Stimulated activated CD8-positive, alpha-beta memory T cell treated with anti-CD3 and anti-CD28 coated beads, Interleukin-15, amount 100 ng/mL, for 4 hours (primary cell): ENCODE measurements around the gene ENTPD7.
"Not testable (repeated sequence)": the region's sequence is repeated elsewhere in the genome, so short reads cannot be mapped to it uniquely, and the experiment has no call there.

Source experiments
- DNase-seq, 2 donors: peaks; one replicate each; pipeline ENCODE4 v3.0.0-alpha.2; 2020; ENCODE audit warnings: low read depth in 2 of 2

Gene ENTPD7, protein sequence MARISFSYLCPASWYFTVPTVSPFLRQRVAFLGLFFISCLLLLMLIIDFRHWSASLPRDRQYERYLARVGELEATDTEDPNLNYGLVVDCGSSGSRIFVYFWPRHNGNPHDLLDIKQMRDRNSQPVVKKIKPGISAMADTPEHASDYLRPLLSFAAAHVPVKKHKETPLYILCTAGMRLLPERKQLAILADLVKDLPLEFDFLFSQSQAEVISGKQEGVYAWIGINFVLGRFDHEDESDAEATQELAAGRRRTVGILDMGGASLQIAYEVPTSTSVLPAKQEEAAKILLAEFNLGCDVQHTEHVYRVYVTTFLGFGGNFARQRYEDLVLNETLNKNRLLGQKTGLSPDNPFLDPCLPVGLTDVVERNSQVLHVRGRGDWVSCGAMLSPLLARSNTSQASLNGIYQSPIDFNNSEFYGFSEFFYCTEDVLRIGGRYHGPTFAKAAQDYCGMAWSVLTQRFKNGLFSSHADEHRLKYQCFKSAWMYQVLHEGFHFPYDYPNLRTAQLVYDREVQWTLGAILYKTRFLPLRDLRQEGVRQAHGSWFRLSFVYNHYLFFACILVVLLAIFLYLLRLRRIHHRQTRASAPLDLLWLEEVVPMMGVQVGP

DNA sequence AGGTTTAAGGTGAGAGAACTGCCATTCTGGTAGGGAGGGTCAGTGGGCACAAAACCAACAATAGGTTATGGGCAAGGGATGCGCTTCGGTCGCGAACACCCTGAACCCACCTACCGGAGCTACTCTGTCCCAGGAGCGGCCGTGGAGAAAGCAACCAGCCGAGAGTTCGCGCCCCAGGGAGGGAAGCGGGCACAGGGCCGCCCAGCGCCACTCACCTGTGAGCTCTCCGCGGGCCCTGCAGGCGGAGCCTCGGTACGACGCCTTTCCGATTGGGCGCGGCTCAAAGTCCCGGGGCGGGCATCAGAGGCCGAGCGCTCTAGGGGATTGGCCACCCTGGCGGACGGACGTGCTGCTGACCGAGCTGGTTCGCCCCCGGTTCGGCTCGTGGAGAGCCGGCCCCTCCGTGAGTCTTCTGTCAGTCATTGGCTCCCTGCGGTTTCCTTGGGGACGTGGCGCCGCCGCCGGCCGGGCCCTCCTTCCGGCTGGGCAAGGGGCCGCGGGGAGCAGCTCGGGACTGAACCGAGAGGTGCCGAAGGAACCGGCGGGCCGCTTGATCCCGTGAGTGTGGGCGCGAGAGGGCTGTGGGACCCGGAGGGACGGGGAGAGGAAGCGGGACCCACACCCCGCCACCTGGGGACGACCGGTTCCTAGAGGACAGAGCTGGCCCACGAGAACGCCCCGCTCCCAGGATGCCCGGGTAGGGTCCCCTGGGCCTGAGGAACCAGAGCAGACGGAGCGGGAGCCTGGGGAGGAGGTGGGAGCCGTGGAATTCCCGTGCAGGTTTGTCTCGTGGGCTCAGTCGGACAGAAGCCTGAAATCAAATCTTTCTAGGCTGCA is at the start of gene ENTPD7:
Gene ENTPD7 (plus strand): TSS at position 479 of the 837 bp plus-strand sequence. CDS start 448 bp downstream, outside the sequence.
- DNase-seq = peak; percentile 75 to 76

DNA sequence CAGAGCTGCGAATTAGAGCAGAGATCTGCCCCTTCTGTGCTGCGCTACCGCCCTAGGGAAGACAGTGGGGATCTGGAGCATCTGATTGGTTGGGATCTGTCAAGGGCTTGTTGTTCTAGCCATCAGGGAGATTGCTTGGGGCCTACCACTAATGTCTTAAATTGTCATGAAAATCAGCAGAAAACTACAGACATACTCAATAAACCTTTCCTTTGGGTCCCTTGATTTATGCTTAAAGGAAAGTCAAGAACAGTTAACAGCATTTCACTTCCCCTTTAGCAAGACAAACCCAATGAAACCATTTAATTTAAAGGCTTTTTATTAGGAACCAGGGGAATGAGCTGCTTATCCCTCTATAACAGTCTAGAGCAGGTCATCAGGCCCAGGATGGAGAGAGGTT is 49.1 kb upstream of the ENTPD7 start:
- DNase-seq = no peak

DNA sequence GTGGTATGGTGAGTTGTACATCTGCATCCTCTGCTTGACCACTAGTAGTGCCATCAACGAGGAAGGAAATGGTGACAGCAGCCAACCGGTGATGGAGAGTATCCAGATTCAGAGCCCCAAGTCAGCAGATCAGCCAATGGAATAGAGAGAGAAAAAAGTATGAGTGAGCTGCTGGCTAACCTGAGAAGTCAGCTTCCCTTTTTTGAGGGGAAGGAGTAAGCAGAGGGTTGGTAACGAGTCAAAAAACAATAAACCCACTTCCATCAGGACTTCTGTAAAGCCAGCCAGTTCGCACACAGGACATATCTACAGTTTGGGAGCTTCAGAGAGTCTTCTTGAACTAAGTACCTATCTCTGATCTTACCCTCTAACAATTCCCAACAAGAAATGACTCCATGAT is 48.0 kb upstream of the ENTPD7 start:
- DNase-seq = no peak

DNA sequence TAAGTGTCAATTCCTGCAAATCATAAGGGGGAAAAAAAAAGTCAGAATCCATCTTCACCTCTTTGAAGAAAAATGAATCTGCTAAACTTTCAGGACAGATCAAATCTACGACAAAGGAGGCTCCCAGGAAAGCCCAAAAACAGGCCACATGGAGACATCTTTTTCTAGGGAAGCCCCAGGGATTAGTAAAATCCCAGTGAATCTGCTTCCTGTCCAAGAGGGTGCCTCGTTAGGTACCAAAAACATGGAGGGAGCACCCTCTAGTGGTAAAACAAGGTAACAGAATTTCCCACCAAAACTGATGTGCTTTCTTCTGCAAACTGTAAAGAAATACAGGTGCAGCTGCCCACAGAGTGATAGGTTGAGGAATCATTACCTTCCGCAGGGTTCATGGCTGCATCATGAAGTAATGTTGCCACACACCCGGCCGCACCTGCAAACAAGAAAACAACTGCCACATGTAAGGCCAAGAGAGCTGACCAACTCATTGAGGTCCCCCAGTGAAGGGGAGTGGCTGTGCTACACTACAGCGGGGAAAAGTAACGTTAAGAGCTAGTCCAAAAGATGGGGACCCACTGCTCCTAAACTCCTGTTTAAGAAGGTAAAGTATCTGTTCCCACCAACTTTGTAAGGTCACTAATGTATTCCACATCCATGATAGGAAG is 47.0 kb upstream of the ENTPD7 start:
- no peak for DNase-seq

DNA sequence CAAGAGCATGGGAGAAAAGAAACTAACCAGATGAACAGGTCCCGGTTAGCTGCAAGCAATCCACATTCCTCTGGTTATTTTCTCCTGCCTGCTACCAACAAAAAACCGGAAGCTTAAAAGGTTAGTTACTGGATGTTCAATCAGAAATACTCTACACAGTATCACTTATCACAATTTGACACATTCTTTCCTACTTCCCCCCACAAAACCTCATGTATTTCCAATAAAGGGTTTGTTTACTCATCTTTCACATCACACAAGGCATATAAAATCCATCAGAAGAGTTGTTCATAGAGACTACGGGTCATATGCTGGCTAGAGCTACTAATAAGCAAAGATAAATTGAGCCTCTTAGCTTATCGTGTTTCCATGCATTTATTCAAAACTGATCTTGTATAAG is 43.9 kb upstream of the ENTPD7 start:
- DNase-seq = no peak

DNA sequence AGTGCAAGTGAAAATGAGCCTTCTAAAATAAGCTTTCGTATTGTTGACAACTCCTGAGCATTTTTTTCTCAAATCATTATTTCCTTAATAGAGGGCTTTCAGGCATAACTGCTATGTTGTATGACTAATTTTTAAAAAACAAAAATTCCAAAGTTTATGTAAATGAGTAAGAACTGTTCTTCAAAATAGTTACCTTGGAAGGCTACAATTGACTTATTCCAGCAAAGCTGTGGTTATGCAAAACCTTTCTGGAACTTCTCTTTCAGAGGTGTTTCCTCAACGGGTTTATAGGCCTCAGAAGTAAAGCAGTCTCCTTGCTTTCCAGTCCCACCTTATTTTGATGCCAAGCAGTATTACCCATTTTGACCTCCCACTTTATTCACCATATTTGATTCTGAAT is 41.6 kb upstream of the ENTPD7 start:
- no peak for DNase-seq

DNA sequence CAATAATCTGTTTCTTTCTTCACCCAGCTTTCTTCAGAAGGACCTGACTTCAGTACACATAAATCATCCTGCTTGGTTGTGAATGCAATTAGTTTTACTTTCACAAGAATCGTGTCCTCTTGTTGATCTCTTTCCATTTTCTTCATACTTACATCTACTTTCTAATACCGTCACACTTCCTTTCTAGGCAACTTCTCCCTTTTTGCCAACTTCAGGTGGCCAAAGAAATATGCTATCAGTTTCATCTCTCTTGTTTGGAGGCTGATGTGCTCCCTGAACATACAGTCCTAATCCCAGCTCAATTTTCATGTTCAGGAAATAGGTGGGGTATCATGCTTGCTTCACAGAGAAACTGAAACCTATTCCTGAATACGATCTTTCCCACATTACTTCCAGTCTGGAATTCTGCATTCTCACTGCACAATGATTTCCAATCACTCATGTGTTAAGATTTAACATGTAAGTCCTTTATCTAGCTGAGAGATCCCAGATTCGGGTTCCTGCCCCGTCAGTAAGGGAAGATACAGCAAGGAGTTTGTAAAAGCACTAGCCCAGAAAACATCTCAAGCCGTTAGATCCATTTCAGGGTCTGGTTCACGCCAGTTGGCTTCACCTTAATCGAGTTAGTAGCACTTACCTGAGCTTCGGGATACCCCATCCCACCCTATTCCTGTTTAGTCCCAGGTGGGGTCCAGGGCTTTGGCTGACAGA is 40.1 kb upstream of the ENTPD7 start:
- no peak for DNase-seq

DNA sequence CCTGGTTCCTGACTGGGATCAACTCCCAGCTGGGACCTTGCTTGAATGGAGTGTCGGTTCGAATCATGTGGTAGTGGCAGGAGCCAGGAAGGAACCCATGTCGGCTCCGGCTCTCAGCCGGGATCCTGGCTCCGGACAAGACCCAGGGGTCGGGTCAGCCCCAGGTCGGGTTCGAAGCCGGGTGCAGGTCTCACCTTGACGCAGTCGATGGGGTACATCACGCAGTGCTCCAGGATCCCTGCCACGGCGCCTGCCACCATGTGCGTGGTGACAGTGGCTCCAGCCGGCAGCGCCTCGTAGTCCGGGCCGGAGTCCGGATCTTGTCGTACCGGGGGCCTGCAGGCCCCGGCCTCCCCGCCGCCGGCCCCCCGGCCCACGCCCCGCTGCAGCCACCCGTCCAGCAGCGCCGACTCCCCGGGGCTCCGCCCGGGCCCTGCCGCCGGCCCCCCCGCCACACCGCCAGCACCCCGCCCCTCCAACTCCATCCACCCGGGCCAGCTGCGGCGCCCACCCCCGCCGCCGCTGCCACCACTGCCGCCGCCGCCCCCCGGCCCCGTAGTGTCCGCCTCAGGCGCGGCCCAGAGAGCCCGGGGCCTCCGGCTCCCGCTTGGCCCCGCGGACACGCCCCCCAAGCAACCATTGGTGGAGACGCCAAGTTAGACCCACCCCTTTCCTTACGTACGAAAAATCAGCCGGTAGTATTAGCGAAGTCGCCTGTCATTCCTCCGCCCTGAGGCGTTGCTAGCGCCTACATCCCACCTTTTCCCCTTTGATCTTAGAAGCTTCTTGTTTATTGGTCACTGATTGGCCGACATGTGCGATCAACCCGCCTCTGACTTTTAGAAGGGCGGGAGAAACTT is 39.2 kb upstream of the ENTPD7 start, which contains the start of gene SLC25A28:
Gene SLC25A28 (minus strand): TSS at position 589 of the 860 bp plus-strand sequence. CDS start 104 bp downstream, at position 485.
- DNase-seq = peak; percentile 83 to 89

DNA sequence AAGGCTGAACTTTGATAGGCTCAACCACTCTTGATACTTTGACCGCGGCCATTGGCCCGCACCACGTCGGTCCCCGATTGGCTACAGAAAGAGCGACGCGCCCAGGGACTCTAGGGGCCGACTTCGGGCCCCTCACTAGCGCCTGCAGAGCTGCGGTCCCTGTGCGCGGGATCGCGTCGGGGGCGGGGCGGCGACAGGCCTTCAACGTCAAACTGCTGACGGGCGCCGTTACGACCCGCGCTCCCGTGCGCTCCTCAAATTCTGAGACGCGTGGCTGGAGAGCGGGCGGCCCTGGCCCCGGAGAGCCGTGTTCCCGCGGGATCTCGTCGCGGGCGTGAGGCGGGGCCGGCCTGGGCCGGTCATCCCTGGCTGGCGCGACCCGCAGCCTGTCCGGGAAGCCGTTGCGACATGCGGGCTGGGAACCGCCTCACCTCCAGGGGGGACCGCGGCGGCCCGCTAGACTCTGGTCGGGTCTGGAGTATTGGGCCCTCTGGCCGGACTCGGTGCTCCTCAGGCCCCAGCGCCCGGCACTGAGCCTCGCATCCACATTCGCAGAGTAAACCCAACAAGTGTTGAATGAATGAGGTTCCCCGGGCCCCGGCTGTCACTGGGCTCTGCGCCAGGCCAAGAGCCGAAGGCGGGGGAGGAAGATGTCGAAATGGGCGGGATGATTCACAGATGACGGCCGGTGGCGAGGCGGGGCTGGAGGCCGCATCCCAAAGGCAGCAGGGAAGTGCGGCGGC is 38.4 kb upstream of the ENTPD7 start:
- DNase-seq = peak; percentile 67 to 69

DNA sequence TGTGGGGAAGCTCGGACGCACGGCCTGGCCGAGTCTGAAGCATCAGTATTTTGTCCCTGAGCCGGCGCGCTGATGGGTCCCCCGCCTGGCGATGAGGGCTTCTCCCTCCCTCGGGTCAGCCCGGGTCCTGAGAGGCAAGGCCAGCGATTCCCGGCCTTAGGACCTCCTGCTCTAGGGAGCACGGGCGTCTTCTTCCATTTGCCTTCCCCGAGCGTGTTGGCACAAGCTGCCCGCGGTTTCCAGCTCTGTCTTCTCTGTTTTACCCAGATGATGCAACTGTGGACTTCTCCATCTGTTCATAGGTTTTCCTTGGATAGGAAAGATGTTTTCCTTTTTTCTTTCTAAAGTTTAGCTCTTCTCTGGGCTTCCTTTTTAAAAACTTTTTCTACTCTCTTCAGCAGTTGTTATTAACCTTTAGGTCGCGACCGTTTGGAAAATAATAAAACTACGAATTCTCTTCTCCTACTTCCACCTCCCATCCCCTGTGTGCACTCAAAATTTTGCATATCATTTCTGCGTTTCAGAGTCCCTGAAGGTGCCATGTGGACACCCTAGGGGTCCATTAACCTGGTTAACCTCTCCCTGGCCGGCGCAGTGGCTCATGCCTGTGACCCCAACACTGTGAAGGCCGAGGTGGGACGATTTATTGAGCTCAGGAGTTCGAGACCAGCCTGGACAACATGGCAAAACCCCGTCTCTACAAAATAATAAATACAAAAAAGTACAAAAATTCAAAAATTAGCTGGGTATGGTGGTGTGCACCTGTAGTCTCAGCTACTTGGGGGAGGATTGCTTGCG is 37.7 kb upstream of the ENTPD7 start:
- DNase-seq = no peak

DNA sequence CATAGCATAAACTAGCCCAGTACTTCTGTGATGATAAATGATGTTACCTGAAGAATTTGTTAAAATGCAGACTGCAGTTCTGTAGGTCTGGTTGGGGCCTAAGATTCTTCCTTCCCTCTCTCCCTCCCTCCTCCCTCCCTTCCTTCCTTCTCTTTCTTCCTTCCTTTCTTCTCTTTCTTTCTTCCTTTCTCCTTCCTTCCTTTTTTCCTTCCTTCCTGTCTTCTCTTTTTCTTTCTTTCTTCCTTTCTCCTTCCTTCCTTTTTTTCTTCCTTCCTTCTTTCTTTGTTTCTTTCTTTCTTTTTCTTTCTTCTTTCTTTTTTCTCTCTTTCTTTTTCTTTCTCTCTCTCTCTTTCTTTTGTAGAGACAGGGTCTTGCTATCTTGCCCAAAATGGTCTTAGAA is 35.4 kb upstream of the ENTPD7 start:
- DNase-seq = no peak

DNA sequence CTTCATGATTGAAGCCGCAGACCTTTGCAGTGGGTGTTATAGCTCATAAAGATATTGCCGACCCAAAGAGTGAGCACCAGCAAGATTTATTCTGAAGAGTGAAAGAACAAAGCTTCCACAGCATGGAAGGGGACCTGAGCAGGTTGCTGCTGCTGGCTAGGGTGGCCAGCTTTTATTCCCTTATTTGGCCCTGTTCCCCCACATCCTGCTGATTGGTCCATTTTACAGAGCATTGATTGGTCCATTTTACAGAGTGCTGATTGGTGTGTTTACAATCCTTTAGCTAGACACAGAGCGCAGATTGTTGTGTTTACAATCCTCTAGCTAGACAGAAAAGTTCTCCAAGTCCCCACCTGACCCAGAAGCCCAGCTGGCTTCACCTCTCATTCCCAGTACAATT is 34.2 kb upstream of the ENTPD7 start:
- not testable (repeated sequence) for DNase-seq

DNA sequence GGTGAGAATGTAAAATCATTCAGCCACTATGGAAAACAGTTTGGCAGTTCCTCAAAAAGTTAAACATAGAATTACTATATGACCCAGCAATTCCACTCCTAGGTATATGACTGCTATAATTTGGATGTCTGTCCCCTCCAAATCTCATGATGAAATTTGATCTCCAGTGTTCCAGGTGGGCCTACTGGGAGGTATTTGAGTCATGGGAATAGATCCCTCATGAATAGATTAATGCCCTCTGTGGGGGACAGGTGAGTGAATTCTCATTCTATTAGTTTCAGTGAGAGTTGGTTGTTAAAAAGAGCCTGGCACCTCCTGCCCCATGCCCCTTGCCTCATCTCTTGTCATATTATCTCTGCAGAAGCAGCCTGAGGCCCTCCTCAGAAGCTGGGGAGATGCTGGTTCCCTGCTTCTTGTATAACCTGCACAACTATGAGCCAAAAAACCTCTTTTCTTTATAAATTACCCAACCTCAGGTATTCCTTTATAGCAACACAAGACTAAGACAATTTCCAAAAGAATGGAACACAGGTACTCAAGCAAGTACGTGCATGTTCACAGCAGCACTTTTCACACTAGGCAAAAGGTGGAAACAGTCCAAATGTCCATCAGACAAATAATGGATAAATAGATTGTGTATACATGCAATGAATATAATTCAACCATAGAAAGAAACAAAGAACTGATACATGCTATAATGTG is 30.2 kb upstream of the ENTPD7 start:
- no peak for DNase-seq

DNA sequence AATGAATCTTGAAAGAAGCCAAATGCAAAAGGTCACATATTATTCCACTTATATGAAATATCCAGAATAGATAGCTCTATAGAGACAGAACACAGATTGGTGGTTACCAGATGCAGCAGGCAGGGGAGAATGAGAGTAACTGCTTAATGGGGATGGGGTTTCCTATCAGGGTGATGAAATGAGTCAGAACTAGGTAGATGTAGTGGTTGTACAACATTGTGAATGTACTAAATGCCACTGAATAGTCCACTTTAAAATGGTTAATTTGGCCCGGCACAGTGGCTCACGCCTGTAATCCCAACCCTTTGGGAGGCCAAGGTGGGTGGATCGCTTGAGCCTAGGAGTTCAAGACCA is 29.7 kb upstream of the ENTPD7 start:
- DNase-seq = no peak

DNA sequence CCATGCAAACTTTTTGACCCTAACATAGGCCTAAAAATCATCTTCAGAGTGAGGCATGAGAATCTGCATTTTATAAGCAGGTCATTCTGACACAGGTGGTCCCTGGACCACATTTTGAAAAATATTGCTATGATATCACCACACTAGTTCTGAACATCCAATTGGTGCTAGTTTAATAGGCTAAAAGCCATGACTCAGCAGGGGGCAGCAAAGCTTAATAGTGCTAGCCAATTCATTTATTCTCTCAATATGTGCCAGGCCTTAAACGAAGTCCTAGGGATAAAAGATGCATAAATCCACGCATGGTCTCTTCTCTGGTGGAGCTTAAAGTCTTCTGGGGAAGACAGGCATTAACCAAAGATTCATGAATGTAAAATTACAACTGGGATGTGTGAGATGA is 28.9 kb upstream of the ENTPD7 start:
- no peak for DNase-seq

DNA sequence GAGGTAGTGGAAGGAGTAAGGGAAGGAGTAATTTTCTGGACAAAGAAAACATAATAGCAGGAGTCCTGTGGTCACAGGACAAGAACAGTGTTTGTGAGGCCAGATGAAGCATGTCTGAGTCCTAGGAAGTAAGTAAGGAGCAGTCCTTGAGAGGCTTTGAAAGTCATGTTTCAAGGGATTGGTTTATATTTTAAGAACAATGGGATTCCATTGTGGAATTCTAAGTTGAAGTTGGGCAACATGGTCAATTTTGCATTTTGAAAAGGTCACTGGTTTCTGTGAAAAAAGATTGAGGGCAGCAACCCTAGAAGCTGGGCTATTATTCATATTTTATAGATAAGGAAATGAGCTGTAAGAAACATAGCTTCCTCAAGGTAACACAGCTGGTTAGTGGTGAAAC is 28.3 kb upstream of the ENTPD7 start:
- no peak for DNase-seq

DNA sequence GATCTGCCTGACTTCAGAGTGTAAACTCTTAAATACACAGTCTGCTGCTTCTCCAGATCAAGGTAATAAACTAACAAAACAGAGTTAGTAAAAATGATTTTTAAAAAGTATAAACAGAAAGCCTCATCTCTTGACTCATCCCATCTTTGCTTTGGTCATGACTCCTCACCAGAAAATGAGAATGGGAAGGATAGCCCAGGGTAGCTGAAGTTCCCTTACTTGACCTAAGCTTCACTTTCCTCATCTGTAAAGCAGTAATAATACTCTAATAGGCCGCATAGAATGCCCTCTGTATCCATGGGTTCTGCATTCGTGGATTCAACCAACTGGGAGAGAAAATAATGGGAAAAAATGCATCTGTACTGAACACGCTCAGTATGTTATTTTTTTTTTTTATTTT is 27.8 kb upstream of the ENTPD7 start:
- no peak for DNase-seq

DNA sequence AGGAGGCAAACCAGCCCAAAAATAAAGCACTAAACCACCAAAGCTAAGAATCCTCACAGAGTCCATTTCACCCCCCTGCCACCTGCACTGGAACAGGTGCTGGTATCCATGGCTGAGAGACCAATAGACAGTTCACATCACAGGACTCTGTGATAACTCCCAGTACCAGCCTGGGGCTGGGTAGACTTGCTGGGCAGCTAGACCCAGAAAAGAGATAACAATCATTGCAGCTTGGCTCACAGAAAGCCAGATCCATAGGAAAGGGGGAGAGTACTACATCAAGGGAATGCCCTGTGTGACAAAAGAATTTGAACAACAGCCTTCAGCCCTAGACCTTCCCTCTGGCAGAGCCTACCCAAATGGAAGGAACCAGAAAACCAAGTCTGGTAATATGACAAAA is 25.5 kb upstream of the ENTPD7 start:
- DNase-seq = no peak
